Activated T-helper 2 cell treated with anti-CD3 and anti-CD28 coated beads, Interferon-gamma antibody, Interleukin-2, Interleukin-4, amounts not matched to agents 10 μg/mL and 5 μg/mL and 100 μg/mL, durations not matched to agents 14 hours and 24 hours and 36 hours (primary cell): Measurements from ENCODE around the gene CDH4. TPM values are rescaled to one million over a fixed set of nuclear protein-coding genes. Genes with fewer than 3 reads are reported as not detected.

ENCODE experiments used
- DNase-seq: peaks from one replicate; pipeline ENCODE4 v3.0.0; 2021; ENCODE audit warnings: low spot score
- H3K27ac Mint-ChIP-seq: one replicate; pipeline ENCODE4 v1.8.0; 2021; ENCODE audit warnings: mixed read lengths
- H3K27me3 Mint-ChIP-seq: one replicate; pipeline ENCODE4 v1.8.0; 2021; ENCODE audit warnings: low read depth, mixed read lengths
- H3K36me3 Mint-ChIP-seq: one replicate; pipeline ENCODE4 v1.8.0; 2021; ENCODE audit warnings: low read depth, mixed read lengths
- H3K4me1 Mint-ChIP-seq: one replicate; pipeline ENCODE4 v1.8.0; 2021; ENCODE audit warnings: low read depth, mixed read lengths
- H3K4me3 Mint-ChIP-seq: one replicate; pipeline ENCODE4 v1.8.0; 2021; ENCODE audit warnings: low read depth, mild to moderate bottlenecking, moderate library complexity, mixed read lengths
- H3K9me3 Mint-ChIP-seq: one replicate; pipeline ENCODE4 v1.8.0; 2021; ENCODE audit warnings: mixed read lengths
- intact Hi-C: fragments of 100-400 bp; cut with micrococcal nuclease; formaldehyde crosslinking; loops from one replicate; pipeline ENCODE4 v1.15.1; 2023
- total RNA-seq: library from RNA; stranded (reverse); gene quantifications from 2 replicates; pipeline ENCODE4 v1.2.3, GENCODE V29; 2022

CDH4 gene
- not detected in 2 replicates for total RNA-seq

GRCh38 chr20:61251529-61252393, at the start of gene CDH4:
TSS of gene CDH4 (plus strand) at chr20:61252261.
- peaks cover 46% of the 10 kb centered on the region for H3K27me3 Mint-ChIP-seq
- no peaks in the 10 kb centered on the region for H3K36me3 Mint-ChIP-seq
- H3K9me3 Mint-ChIP-seq = no peaks in the 10 kb centered on the region
- H3K27ac Mint-ChIP-seq = no peak within 1 kb of the TSS
- intact Hi-C loops = no loop called here
- no peaks in the 10 kb centered on the region for H3K4me1 Mint-ChIP-seq
- DNase-seq = no peak
- no peak within 1 kb of the TSS for H3K4me3 Mint-ChIP-seq

GRCh38 chr20:61203320-61203719, 48.7 kb upstream of the CDH4 start:
- no peaks in the 10 kb centered on the region for H3K36me3 Mint-ChIP-seq
- H3K4me1 Mint-ChIP-seq = no peaks in the 10 kb centered on the region
- no peak overlapping the region for H3K27ac Mint-ChIP-seq
- no peaks in the 10 kb centered on the region for H3K9me3 Mint-ChIP-seq
- no peak for DNase-seq
- no peaks in the 10 kb centered on the region for H3K27me3 Mint-ChIP-seq
- intact Hi-C loops = no loop called here
- H3K4me3 Mint-ChIP-seq = no peak overlapping the region

- Mint-ChIP-seq H3K4me1 (no peaks in the 10 kb centered on the region), H3K27ac (no peak overlapping the region), H3K36me3 (no peaks in the 10 kb centered on the region), H3K27me3 (no peaks in the 10 kb centered on the region), H3K4me3 (no peak overlapping the region), H3K9me3 (no peaks in the 10 kb centered on the region)
- intact Hi-C loops = no loop called here
- no peak for DNase-seq
Observed at GRCh38 chr20:61204206-61204605, 47.9 kb upstream of the CDH4 start.

- no peak for DNase-seq
- no peaks in the 10 kb centered on the region for H3K27me3 Mint-ChIP-seq
- no peaks in the 10 kb centered on the region for H3K4me1 Mint-ChIP-seq
- H3K27ac Mint-ChIP-seq = no peak overlapping the region
- no peak overlapping the region for H3K4me3 Mint-ChIP-seq
- no peaks in the 10 kb centered on the region for H3K9me3 Mint-ChIP-seq
- H3K36me3 Mint-ChIP-seq = no peaks in the 10 kb centered on the region
- intact Hi-C loops = no loop called here
Observed at GRCh38 chr20:61205769-61206168, 46.3 kb upstream of the CDH4 start.

- Mint-ChIP-seq H3K36me3 (no peaks in the 10 kb centered on the region), H3K4me1 (no peaks in the 10 kb centered on the region), H3K4me3 (no peak overlapping the region), H3K27me3 (no peaks in the 10 kb centered on the region), H3K27ac (no peak overlapping the region), H3K9me3 (no peaks in the 10 kb centered on the region)
- no peak for DNase-seq
- intact Hi-C loops = no loop called here
Observed at GRCh38 chr20:61210862-61211261, 41.2 kb upstream of the CDH4 start.

- DNase-seq = no peak
- H3K36me3 Mint-ChIP-seq = no peaks in the 10 kb centered on the region
- no peaks in the 10 kb centered on the region for H3K4me1 Mint-ChIP-seq
- no peak overlapping the region for H3K4me3 Mint-ChIP-seq
- no peak overlapping the region for H3K27ac Mint-ChIP-seq
- intact Hi-C loops = no loop called here
- H3K9me3 Mint-ChIP-seq = peaks cover 14% of the 10 kb centered on the region
- H3K27me3 Mint-ChIP-seq = no peaks in the 10 kb centered on the region
Observed at GRCh38 chr20:61217848-61218247, 34.2 kb upstream of the CDH4 start.

GRCh38 chr20:61219021-61219431, 33.0 kb upstream of the CDH4 start:
- Mint-ChIP-seq H3K36me3 (no peaks in the 10 kb centered on the region), H3K4me1 (no peaks in the 10 kb centered on the region), H3K27ac (no peak overlapping the region), H3K9me3 (peaks cover 14% of the 10 kb centered on the region), H3K4me3 (no peak overlapping the region), H3K27me3 (no peaks in the 10 kb centered on the region)
- intact Hi-C loops = no loop called here
- DNase-seq = no peak

GRCh38 chr20:61220131-61220530, 31.9 kb upstream of the CDH4 start:
- H3K27me3 Mint-ChIP-seq = no peaks in the 10 kb centered on the region
- intact Hi-C loops = no loop called here
- H3K9me3 Mint-ChIP-seq = peaks cover 14% of the 10 kb centered on the region

GRCh38 chr20:61220626-61221325, 31.3 kb upstream of the CDH4 start:
- H3K9me3 Mint-ChIP-seq = peaks cover 14% of the 10 kb centered on the region
- intact Hi-C loops = no loop called here
- H3K36me3 Mint-ChIP-seq = no peaks in the 10 kb centered on the region
- no peaks in the 10 kb centered on the region for H3K27me3 Mint-ChIP-seq
- H3K4me3 Mint-ChIP-seq = no peak overlapping the region
- no peak for DNase-seq
- no peaks in the 10 kb centered on the region for H3K4me1 Mint-ChIP-seq
- H3K27ac Mint-ChIP-seq = no peak overlapping the region

More at GRCh38 chr20:61220131-61220530, 31.9 kb upstream of the CDH4 start:
- no peak overlapping the region for H3K4me3 Mint-ChIP-seq
- H3K4me1 Mint-ChIP-seq = no peaks in the 10 kb centered on the region
- DNase-seq = no peak
- H3K36me3 Mint-ChIP-seq = no peaks in the 10 kb centered on the region
- H3K27ac Mint-ChIP-seq = no peak overlapping the region

GRCh38 chr20:61222699-61223098, 29.4 kb upstream of the CDH4 start:
- Mint-ChIP-seq H3K27ac (no peak overlapping the region), H3K4me1 (no peaks in the 10 kb centered on the region)

GRCh38 chr20:61223121-61223520, 28.9 kb upstream of the CDH4 start:
- no peak overlapping the region for H3K27ac Mint-ChIP-seq
- peaks cover 5% of the 10 kb centered on the region for H3K9me3 Mint-ChIP-seq
- H3K36me3 Mint-ChIP-seq = no peaks in the 10 kb centered on the region
- no peak for DNase-seq
- no peaks in the 10 kb centered on the region for H3K27me3 Mint-ChIP-seq
- H3K4me3 Mint-ChIP-seq = no peak overlapping the region
- no peaks in the 10 kb centered on the region for H3K4me1 Mint-ChIP-seq
- intact Hi-C loops = no loop called here

More at GRCh38 chr20:61222699-61223098, 29.4 kb upstream of the CDH4 start:
- H3K36me3 Mint-ChIP-seq = no peaks in the 10 kb centered on the region
- H3K4me3 Mint-ChIP-seq = no peak overlapping the region
- no peaks in the 10 kb centered on the region for H3K27me3 Mint-ChIP-seq
- peaks cover 9% of the 10 kb centered on the region for H3K9me3 Mint-ChIP-seq
- no peak for DNase-seq
- intact Hi-C loops = no loop called here

- intact Hi-C loops = no loop called here
- Mint-ChIP-seq H3K27ac (no peak overlapping the region), H3K9me3 (no peaks in the 10 kb centered on the region), H3K36me3 (no peaks in the 10 kb centered on the region), H3K4me1 (no peaks in the 10 kb centered on the region), H3K27me3 (peaks cover 1% of the 10 kb centered on the region), H3K4me3 (no peak overlapping the region)
- no peak for DNase-seq
Observed at GRCh38 chr20:61230166-61230565, 21.9 kb upstream of the CDH4 start.

- Mint-ChIP-seq H3K4me1 (no peaks in the 10 kb centered on the region), H3K27ac (no peak overlapping the region), H3K36me3 (no peaks in the 10 kb centered on the region), H3K4me3 (no peak overlapping the region), H3K27me3 (peaks cover 1% of the 10 kb centered on the region), H3K9me3 (no peaks in the 10 kb centered on the region)
- intact Hi-C loops = no loop called here
- no peak for DNase-seq
Observed at GRCh38 chr20:61233590-61233989, 18.5 kb upstream of the CDH4 start.
